Neutrophil (primary cell): ENCODE data around the gene PPFIBP2.

Experiments used
- H3K27ac ChIP-seq: fragments of 200-600 bp; sonication (generic); 2 replicates; pipeline ENCODE4 v1.5.1; 2016; ENCODE audit warnings: mild to moderate bottlenecking, moderate library complexity
- H3K27me3 ChIP-seq: fragments of 200-600 bp; sonication (generic); 2 replicates; pipeline ENCODE4 v1.6.0; 2016; ENCODE audit warnings: mild to moderate bottlenecking
- H3K36me3 ChIP-seq: fragments of 200-600 bp; sonication (generic); 2 replicates; pipeline ENCODE4 v1.5.1; 2017
- H3K4me1 ChIP-seq, 2 experiments: fragments of 200-600 bp in 1 of 2; sonication (generic) in 1 of 2; 1 replicate in 1 of 2; 2 replicates in 1 of 2; pipeline versions ENCODE4 v1.5.1 to v1.6.1; 2013 to 2016; ENCODE audit warnings: low read depth in 1 of 2, low read length in 1 of 2, mild to moderate bottlenecking in 1 of 2, moderate library complexity in 1 of 2; ENCODE audit not compliant: control insufficient read depth in 1 of 2, insufficient read depth in 1 of 2
- H3K4me3 ChIP-seq, 2 experiments: fragments of 200-600 bp in 1 of 2; sonication (generic) in 1 of 2; 1 replicate in 1 of 2; 2 replicates in 1 of 2; pipeline ENCODE4 v1.5.1; 2013 to 2016; ENCODE audit warnings: low read depth in 1 of 2, low read length in 1 of 2, mild to moderate bottlenecking in 1 of 2, moderate library complexity in 1 of 2
- H3K9me3 ChIP-seq: fragments of 200-600 bp; sonication (generic); 2 replicates; pipeline ENCODE4 v1.5.1; 2016
- TF ChIP-seq, protein P1 (sequence below): fragments of 200-600 bp; sonication (generic); IDR thresholded peaks from 2 replicates; pipeline ENCODE4 v1.5.1; 2016; ENCODE audit warnings: antibody characterized with exemption

Gene PPFIBP2

DNA sequence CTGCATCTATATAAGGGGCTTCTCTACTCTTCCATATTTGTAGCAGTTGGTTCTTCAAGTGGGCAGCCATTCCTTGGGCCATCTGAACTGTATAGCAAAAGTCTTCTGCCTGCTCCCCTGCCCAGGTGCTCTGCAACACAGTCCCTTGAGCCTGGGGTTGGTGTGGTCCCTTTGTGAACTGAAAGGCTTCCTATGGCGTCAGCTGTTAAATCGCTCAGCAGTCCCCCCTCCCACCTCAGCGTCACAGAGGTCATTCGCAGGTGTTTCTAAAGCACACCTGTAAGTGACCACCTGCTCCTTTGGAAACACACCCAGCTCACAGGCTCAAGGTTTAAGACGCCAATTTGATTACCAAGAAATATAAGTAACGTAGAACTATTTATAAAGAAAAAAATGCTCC lies 122.6 kb downstream of the PPFIBP2 start:
- no peaks in the 10 kb centered on the region for H3K27me3 ChIP-seq
- H3K36me3 ChIP-seq: peaks cover 95% of the 10 kb centered on the region

DNA sequence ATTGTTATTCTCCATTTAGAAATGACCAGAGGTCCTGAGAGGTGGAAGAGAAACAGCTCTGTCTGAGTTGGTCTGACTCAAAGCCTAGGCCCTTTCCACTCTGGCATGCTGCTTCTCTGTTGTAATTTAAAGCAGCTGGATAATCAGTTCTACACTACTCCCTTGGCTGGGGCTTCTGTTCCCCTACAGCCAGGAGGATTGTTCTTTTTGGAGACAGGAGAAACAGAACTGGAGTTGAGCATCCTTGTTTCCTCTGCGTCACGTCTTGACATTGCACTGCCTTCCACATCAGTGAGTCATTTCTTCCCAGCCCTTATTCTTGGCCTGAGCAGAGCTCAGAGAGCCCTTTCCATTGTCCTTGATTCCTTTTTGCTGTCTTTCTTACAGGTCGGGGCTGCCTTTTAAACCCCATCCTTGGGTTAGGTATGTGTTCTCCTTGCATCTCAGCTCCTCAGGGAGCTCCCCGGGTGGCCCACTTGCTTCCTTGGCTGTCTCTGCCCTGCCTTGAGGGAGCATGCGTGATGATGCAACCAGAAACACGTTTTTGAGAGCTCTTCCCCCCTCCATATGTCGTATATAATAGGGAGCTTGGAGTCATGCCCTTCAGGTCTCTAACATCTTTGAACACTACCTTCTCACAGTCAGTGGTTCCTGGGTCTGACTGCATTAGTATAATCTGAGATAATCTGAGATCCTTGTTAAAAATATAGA lies 123.8 kb downstream of the PPFIBP2 start:
- H3K27me3 ChIP-seq: no peaks in the 10 kb centered on the region

More for the DNA sequence above, 122.6 kb downstream of the PPFIBP2 start:
- H3K4me1 ChIP-seq: no peaks in the 10 kb centered on the region
- TF ChIP-seq, protein P1, sequence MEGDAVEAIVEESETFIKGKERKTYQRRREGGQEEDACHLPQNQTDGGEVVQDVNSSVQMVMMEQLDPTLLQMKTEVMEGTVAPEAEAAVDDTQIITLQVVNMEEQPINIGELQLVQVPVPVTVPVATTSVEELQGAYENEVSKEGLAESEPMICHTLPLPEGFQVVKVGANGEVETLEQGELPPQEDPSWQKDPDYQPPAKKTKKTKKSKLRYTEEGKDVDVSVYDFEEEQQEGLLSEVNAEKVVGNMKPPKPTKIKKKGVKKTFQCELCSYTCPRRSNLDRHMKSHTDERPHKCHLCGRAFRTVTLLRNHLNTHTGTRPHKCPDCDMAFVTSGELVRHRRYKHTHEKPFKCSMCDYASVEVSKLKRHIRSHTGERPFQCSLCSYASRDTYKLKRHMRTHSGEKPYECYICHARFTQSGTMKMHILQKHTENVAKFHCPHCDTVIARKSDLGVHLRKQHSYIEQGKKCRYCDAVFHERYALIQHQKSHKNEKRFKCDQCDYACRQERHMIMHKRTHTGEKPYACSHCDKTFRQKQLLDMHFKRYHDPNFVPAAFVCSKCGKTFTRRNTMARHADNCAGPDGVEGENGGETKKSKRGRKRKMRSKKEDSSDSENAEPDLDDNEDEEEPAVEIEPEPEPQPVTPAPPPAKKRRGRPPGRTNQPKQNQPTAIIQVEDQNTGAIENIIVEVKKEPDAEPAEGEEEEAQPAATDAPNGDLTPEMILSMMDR: no peak
- H3K9me3 ChIP-seq: no peaks in the 10 kb centered on the region
- no peak overlapping the region for H3K4me3 ChIP-seq
- H3K27ac ChIP-seq: no peak overlapping the region

DNA sequence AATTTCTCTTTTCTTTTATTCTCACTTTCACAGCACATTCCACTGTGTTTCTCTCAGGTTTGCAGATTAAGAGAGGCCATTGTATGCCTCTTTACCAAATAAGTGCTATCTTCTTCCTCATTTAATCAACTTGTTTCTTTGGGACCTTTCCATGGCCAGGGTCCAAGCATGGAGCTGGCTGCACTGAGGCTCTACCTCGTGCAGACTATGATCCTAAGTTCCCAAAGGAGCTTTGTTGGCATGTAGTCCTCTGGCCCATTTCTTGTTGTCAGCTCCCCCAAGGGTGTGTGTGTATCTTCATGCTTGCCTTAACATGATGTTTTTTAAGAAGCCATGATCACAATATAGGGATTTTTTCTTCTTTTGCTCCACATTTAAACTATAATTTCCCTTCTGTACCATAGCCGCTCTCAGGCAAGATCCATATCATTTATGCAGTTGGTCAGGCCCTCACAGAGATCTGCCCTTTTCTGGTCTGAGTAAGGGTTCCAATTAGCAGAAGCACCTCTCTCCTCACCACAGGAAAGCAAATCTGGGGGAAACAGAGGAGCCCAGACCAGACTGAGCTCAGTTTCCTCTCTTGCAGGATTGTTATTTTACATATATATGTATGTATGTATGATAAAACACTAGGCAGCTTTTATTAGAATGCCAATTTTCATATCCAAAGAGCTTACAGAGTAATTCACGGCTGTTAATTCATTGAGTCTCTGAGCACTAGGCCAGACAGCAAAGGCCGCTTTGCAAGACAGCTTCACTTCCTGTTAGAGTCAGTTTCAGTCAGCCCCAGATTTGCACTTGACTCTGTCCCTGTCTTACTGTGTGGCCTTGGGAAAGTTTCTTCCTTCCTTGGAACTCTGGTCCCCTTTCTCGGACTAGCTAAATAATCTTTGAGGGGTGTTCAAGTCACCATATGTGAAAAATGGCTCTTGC lies 125.2 kb downstream of the PPFIBP2 start:
- TF ChIP-seq, protein P1: no peak
- no peak overlapping the region for H3K4me3 ChIP-seq
- no peak overlapping the region for H3K27ac ChIP-seq
- H3K27me3 ChIP-seq: no peaks in the 10 kb centered on the region
- H3K4me1 ChIP-seq: no peaks in the 10 kb centered on the region
- peaks cover 91% of the 10 kb centered on the region for H3K36me3 ChIP-seq
- no peaks in the 10 kb centered on the region for H3K9me3 ChIP-seq

More for the DNA sequence above, 123.8 kb downstream of the PPFIBP2 start:
- Histone ChIP-seq H3K27ac (no peak overlapping the region), H3K9me3 (no peaks in the 10 kb centered on the region), H3K4me1 (no peaks in the 10 kb centered on the region), H3K4me3 (no peak overlapping the region), H3K36me3 (peaks cover 95% of the 10 kb centered on the region)
- TF ChIP-seq, protein P1: no peak

DNA sequence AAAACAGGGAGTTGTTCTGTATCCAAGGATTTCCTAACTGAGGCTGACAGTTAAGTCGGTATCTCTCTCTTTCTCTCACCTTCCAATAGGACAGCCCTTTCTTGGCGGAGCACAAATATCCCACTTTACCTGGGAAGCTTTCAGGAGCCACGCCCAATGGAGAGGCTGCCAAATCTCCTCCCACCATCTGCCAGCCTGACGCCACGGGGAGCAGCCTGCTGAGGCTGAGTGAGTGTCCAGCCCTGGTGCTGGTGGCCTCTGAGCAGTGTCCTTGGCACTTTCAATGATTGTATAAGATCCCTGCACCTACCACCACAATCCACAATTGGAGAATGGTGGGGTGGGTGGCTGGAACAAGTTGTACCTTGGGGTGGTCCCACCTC lies 125.8 kb downstream of the PPFIBP2 start:
- Histone ChIP-seq H3K9me3 (no peaks in the 10 kb centered on the region), H3K27ac (no peak overlapping the region), H3K4me1 (no peaks in the 10 kb centered on the region), H3K36me3 (peaks cover 87% of the 10 kb centered on the region), H3K27me3 (no peaks in the 10 kb centered on the region), H3K4me3 (no peak overlapping the region)
- TF ChIP-seq, protein P1: no peak

DNA sequence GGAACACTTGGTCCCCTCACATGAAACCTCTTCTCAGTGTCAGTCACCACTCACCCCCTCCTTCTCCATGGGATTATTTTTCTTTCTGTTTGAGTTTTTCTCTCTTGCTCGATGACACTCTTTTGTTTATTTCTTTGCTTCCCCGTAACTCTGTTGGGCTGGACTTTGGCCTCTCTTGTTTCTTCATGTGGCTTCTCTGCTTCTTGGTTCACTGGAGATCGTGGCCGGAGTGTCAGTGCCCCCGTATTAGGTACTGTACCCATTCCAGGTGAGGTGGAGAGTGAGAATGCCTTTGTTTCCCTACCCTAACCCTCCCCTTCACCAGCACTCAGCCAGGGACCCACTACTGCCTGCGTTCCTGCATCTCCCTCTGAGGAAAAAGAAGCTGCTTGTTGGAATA lies 127.0 kb downstream of the PPFIBP2 start:
- Histone ChIP-seq H3K4me1 (no peaks in the 10 kb centered on the region), H3K27ac (no peak overlapping the region), H3K36me3 (peaks cover 76% of the 10 kb centered on the region), H3K27me3 (no peaks in the 10 kb centered on the region), H3K4me3 (no peak overlapping the region), H3K9me3 (no peaks in the 10 kb centered on the region)
- TF ChIP-seq, protein P1: no peak
